KBM-7 (cell line): ENCODE measurements around the gene ACTN4.
A peak's percentile ranks its signal among the peaks of the same experiment; 100 is the strongest.

ENCODE experiments used
- DNase-seq: peaks from one replicate; pipeline ENCODE4 v3.0.0-alpha.2; 2015
- in situ Hi-C: fragments of 300-500 bp; cut with MboI; formaldehyde crosslinking; loops from 2 replicates; pipeline ENCODE4 v1.14.3; 2020; ENCODE audit warnings: low sequenced_read_pairs, low pct_unique_long_range_greater_than_20kb, mixed read lengths

Gene ACTN4

GRCh38 chr19:38634757-38635482 is 12.5 kb upstream of the ACTN4 start:
- peak; percentile 81 for DNase-seq
- in situ Hi-C loops: no loop called here

GRCh38 chr19:38635483-38636399 is 11.7 kb upstream of the ACTN4 start:
- in situ Hi-C loops: no loop called here
- DNase-seq: no peak

- in situ Hi-C loops: no loop called here
- DNase-seq: no peak
These were observed 9.0 kb upstream of the ACTN4 start for GRCh38 chr19:38638461-38638860.

GRCh38 chr19:38639679-38640078 is 7.8 kb upstream of the ACTN4 start:
- no peak for DNase-seq
- in situ Hi-C loops: no loop called here

GRCh38 chr19:38640368-38640767 is 7.1 kb upstream of the ACTN4 start:
- in situ Hi-C loops: no loop called here
- no peak for DNase-seq

- DNase-seq: no peak
- in situ Hi-C loops: no loop called here
These were observed 5.3 kb upstream of the ACTN4 start for GRCh38 chr19:38642176-38642575.

- in situ Hi-C loops: no loop called here
- DNase-seq: no peak
These were observed 2.7 kb upstream of the ACTN4 start for GRCh38 chr19:38644719-38645118.

- in situ Hi-C loops: no loop called here
- no peak for DNase-seq
These were observed 718 bp downstream of the ACTN4 start for GRCh38 chr19:38647966-38648768.

- in situ Hi-C loops: no loop called here
- peak; percentile 51 for DNase-seq
These were observed 1.4 kb downstream of the ACTN4 start for GRCh38 chr19:38648769-38649304.

GRCh38 chr19:38649305-38650171 is 2.1 kb downstream of the ACTN4 start:
- DNase-seq: no peak
- in situ Hi-C loops: no loop called here

- in situ Hi-C loops: no loop called here
These were observed 2.8 kb downstream of the ACTN4 start for GRCh38 chr19:38650172-38650775.

GRCh38 chr19:38650911-38651584 is 3.6 kb downstream of the ACTN4 start:
- DNase-seq: peak; percentile 44
- in situ Hi-C loops: no loop called here

More at GRCh38 chr19:38650172-38650775, 2.8 kb downstream of the ACTN4 start:
- DNase-seq: no peak

- DNase-seq: no peak
- in situ Hi-C loops: no loop called here
These were observed 5.7 kb downstream of the ACTN4 start for GRCh38 chr19:38653028-38653571.

- DNase-seq: no peak
- in situ Hi-C loops: no loop called here
These were observed 7.2 kb downstream of the ACTN4 start for GRCh38 chr19:38654628-38655055.

GRCh38 chr19:38655148-38655824 is 7.8 kb downstream of the ACTN4 start:
- in situ Hi-C loops: no loop called here
- peak; percentile 18 for DNase-seq

GRCh38 chr19:38656171-38656981 is 8.9 kb downstream of the ACTN4 start:
- no peak for DNase-seq
- in situ Hi-C loops: no loop called here
